HEK293 (cell line): ENCODE data around the gene WNT4.

Experiments
- CTCF ChIA-PET: fragments of 350-600 bp; formaldehyde crosslinking; extraction: SDS; loops from one replicate; lab custom pipeline; 2021; ENCODE audit warnings: antibody characterized with exemption; lab: Yijun Ruan, JAX
- POLR2A ChIA-PET: fragments of 300-600 bp; formaldehyde crosslinking; extraction: SDS; loops from one replicate; lab custom pipeline; 2020; ENCODE audit warnings: antibody characterized with exemption, inconsistent platforms; lab: Yijun Ruan, JAX
- H3K27ac ChIP-seq: fragments of 200-500 bp; sonication (Bioruptor generic); 2 replicates; pipeline ENCODE4 v1.5.1; 2014; ENCODE audit warnings: low read depth, low read length, control low read depth, inconsistent platforms; ENCODE audit errors: extremely low read depth
- H3K36me3 ChIP-seq, 2 experiments: fragments of 200-500 bp in 1 of 2; sonication (Bioruptor generic) in 1 of 2; 1 replicate in 1 of 2; 2 replicates in 1 of 2; pipeline ENCODE4 v1.5.1; 2014 to 2017; ENCODE audit warnings: inconsistent platforms in 2 of 2, low read length in 2 of 2; ENCODE audit not compliant: control insufficient read depth in 2 of 2, insufficient read depth in 1 of 2
- H3K4me1 ChIP-seq: fragments of 200-500 bp; sonication (Bioruptor generic); 2 replicates; pipeline ENCODE4 v1.5.1; 2014; ENCODE audit warnings: mild to moderate bottlenecking, low read length, inconsistent platforms; ENCODE audit not compliant: control insufficient read depth, insufficient read depth
- H3K4me3 ChIP-seq: 2 replicates; pipeline ENCODE4 v1.5.1; 2011; ENCODE audit warnings: low read depth, mild to moderate bottlenecking, control low read depth, low read length, moderate library complexity
- H3K9me3 ChIP-seq: fragments of 200-500 bp; sonication (Bioruptor generic); 2 replicates; pipeline ENCODE4 v1.5.1; 2014; ENCODE audit warnings: low read depth, low read length, inconsistent platforms; ENCODE audit not compliant: control insufficient read depth, insufficient read depth
- ELK4 ChIP-seq: IDR thresholded peaks from 2 replicates; pipeline ENCODE4 v1.6.1; 2011; ENCODE audit warnings: mild to moderate bottlenecking, low read depth, low read length, borderline replicate concordance
- PRDM1 ChIP-seq: fragments of 450-650 bp; formaldehyde crosslinking; IDR thresholded peaks from 2 replicates; pipeline ENCODE4; 2016; ENCODE audit warnings: missing biosample characterization, missing genetic modification characterization
- SETDB1 ChIP-seq: IDR thresholded peaks from one replicate; pipeline ENCODE4 v1.6.1; 2017; ENCODE audit warnings: mild to moderate bottlenecking, low read length, moderate library complexity, mixed read lengths; ENCODE audit not compliant: insufficient read length
- ZNF280D ChIP-seq: fragments of 450-650 bp; formaldehyde crosslinking; IDR thresholded peaks from 2 replicates; pipeline ENCODE4 v1.5.1; 2016; ENCODE audit warnings: missing biosample characterization, missing genetic modification characterization
- ZNF513 ChIP-seq: fragments of 450-650 bp; IDR thresholded peaks from 2 replicates; pipeline ENCODE4 v1.5.1; 2018; ENCODE audit warnings: missing biosample characterization, missing genetic modification characterization
- ZNF580 ChIP-seq: fragments of 450-650 bp; formaldehyde crosslinking; IDR thresholded peaks from 2 replicates; pipeline ENCODE4 v1.5.1; 2016; ENCODE audit warnings: missing biosample characterization, missing genetic modification characterization
- ZNF610 ChIP-seq: fragments of 450-650 bp; formaldehyde crosslinking; IDR thresholded peaks from 2 replicates; pipeline ENCODE4 v1.5.1; 2016; ENCODE audit warnings: missing biosample characterization, missing genetic modification characterization, borderline replicate concordance
- ZNF664 ChIP-seq: fragments of 450-650 bp; formaldehyde crosslinking; IDR thresholded peaks from 2 replicates; pipeline ENCODE4 v1.5.1; 2016; ENCODE audit warnings: missing biosample characterization, missing genetic modification characterization
- ZNF692 ChIP-seq: fragments of 450-650 bp; formaldehyde crosslinking; IDR thresholded peaks from 2 replicates; pipeline ENCODE4 v1.5.1; 2016; ENCODE audit warnings: missing biosample characterization, missing genetic modification characterization
- ZNF768 ChIP-seq: fragments of 450-650 bp; formaldehyde crosslinking; IDR thresholded peaks from 2 replicates; pipeline ENCODE4 v1.5.1; 2018; ENCODE audit warnings: missing biosample characterization, mild to moderate bottlenecking, missing genetic modification characterization

The WNT4 gene

GRCh38 chr1:22184454-22184853 lies 41.6 kb upstream of the WNT4 start:
- H3K4me3 ChIP-seq: no peak overlapping the region
- ChIA-PET CTCF (interaction anchor here (0.7 kb wide), 1 partner anchor 390 kb away, joined by 3 read pairs; no protein-coding TSS in a partner anchor), POLR2A (no interaction called here)
- H3K9me3 ChIP-seq: no peaks in the 10 kb centered on the region
- no peaks in the 10 kb centered on the region for H3K4me1 ChIP-seq
- TF ChIP-seq ZNF664 (no peak), ZNF768 (tag by site-specific recombination) (0 out of 2 replicates have a peak, but pooled peaks have one; percentile 45)
- no peak overlapping the region for H3K27ac ChIP-seq
- no peaks in the 10 kb centered on the region for H3K36me3 ChIP-seq

GRCh38 chr1:22182715-22183114 lies 39.8 kb upstream of the WNT4 start:
- Histone ChIP-seq H3K36me3 (no peaks in the 10 kb centered on the region), H3K9me3 (no peaks in the 10 kb centered on the region), H3K27ac (no peak overlapping the region), H3K4me1 (no peaks in the 10 kb centered on the region)
- CTCF ChIA-PET: interaction anchor here (0.6 to 0.9 kb wide), 3 partner anchors 134 to 925 kb away, joined by 3 read pairs; no protein-coding TSS in a partner anchor
- no peak for TF ChIP-seq PRDM1
- no peak for TF ChIP-seq ELK4
- TF ChIP-seq ZNF692 (tag by site-specific recombination): no peak
- no peak for TF ChIP-seq ZNF513
- TF ChIP-seq, all 188 proteins: peak for 0
- POLR2A ChIA-PET: no interaction called here
- no peak overlapping the region for H3K4me3 ChIP-seq

- H3K27ac ChIP-seq: no peak overlapping the region
- POLR2A ChIA-PET: interaction anchor here (0.6 kb wide), 1 partner anchor 456 kb away, joined by 4 read pairs; no protein-coding TSS in a partner anchor
- no peaks in the 10 kb centered on the region for H3K36me3 ChIP-seq
- CTCF ChIA-PET: no interaction called here
- no peaks in the 10 kb centered on the region for H3K4me1 ChIP-seq
- H3K9me3 ChIP-seq: no peaks in the 10 kb centered on the region
- H3K4me3 ChIP-seq: no peak overlapping the region
- TF ChIP-seq ZNF610: no peak
- TF ChIP-seq ZNF580: peak; percentile 45; the same call in 1 of the 2 replicates
- TF ChIP-seq ZNF280D (tag by site-specific recombination): 0 out of 2 replicates have a peak, but pooled peaks have one; percentile 48
- TF ChIP-seq SETDB1: peak; percentile 23
Observed at GRCh38 chr1:22179197-22179803, 36.4 kb upstream of the WNT4 start.
